H9 (cell line): ENCODE data around the gene LRRC42. TPM values are rescaled to one million over a fixed set of nuclear protein-coding genes. Genes with fewer than 3 reads are reported as not detected.

Source experiments
- DNase-seq: peaks from one replicate; pipeline ENCODE4 v3.0.0-alpha.2; 2017
- H2AFZ ChIP-seq: one replicate; pipeline ENCODE4 v1.6.1; 2013; ENCODE audit warnings: mild to moderate bottlenecking, low read length, control low read depth, moderate library complexity
- H2AK5ac ChIP-seq: 2 replicates; pipeline ENCODE4 v1.6.1; 2013; ENCODE audit warnings: low read length, control low read depth, mixed read lengths; ENCODE audit not compliant: insufficient read length
- H2BK120ac ChIP-seq: one replicate; pipeline ENCODE4 v1.6.1; 2013; ENCODE audit warnings: low read depth, mild to moderate bottlenecking, low read length, control low read depth, inconsistent platforms; ENCODE audit not compliant: poor library complexity, severe bottlenecking
- H2BK12ac ChIP-seq: 2 replicates; pipeline ENCODE4 v1.6.1; 2013; ENCODE audit warnings: low read length, control low read depth, mixed read lengths, low read depth; ENCODE audit not compliant: insufficient read length
- H2BK15ac ChIP-seq: 2 replicates; pipeline ENCODE4 v1.6.1; 2013; ENCODE audit warnings: low read depth, low read length, control low read depth
- H2BK20ac ChIP-seq: one replicate; pipeline ENCODE4 v1.6.1; 2013; ENCODE audit warnings: low read depth, mild to moderate bottlenecking, low read length, control low read depth, inconsistent platforms; ENCODE audit not compliant: poor library complexity, severe bottlenecking
- H2BK5ac ChIP-seq: 2 replicates; pipeline ENCODE4 v1.6.1; 2013; ENCODE audit warnings: low read length, control low read depth, mixed read lengths; ENCODE audit not compliant: insufficient read length
- H3K14ac ChIP-seq: 2 replicates; pipeline ENCODE4 v1.6.1; 2013; ENCODE audit warnings: low read length, control low read depth; ENCODE audit not compliant: insufficient read depth
- H3K18ac ChIP-seq: 2 replicates; pipeline ENCODE4 v1.6.1; 2013; ENCODE audit warnings: low read depth, mild to moderate bottlenecking, mixed read lengths, low read length, control low read depth; ENCODE audit not compliant: insufficient read length
- H3K23ac ChIP-seq: 2 replicates; pipeline ENCODE4 v1.6.1; 2013; ENCODE audit warnings: low read length, control low read depth, mixed read lengths, low read depth; ENCODE audit not compliant: insufficient read length
- H3K23me2 ChIP-seq: 2 replicates; pipeline ENCODE4 v1.6.1; 2013; ENCODE audit warnings: low read depth, mild to moderate bottlenecking, mixed read lengths, low read length, control low read depth; ENCODE audit not compliant: insufficient read length, poor library complexity, severe bottlenecking
- H3K27ac ChIP-seq: 2 replicates; pipeline ENCODE4 v1.5.1; 2013; ENCODE audit warnings: low read length, control low read depth, mixed read lengths, low read depth; ENCODE audit not compliant: insufficient read length
- H3K27me3 ChIP-seq: 2 replicates; pipeline ENCODE4 v1.6.1; 2013; ENCODE audit warnings: low read length, control low read depth, inconsistent platforms; ENCODE audit not compliant: insufficient read depth
- H3K4ac ChIP-seq: 2 replicates; pipeline ENCODE4 v1.6.1; 2013; ENCODE audit warnings: low read depth, mild to moderate bottlenecking, control low read depth, inconsistent platforms, low read length, moderate library complexity
- H3K4me1 ChIP-seq: 2 replicates; pipeline ENCODE4 v1.6.1; 2013; ENCODE audit warnings: low read length, control low read depth, inconsistent platforms; ENCODE audit not compliant: insufficient read depth
- H3K4me2 ChIP-seq: 2 replicates; pipeline ENCODE4 v1.6.1; 2013; ENCODE audit warnings: low read length, control low read depth, mixed read lengths; ENCODE audit not compliant: insufficient read length, insufficient read depth
- H3K56ac ChIP-seq: 2 replicates; pipeline ENCODE4 v1.6.1; 2013; ENCODE audit warnings: low read depth, mild to moderate bottlenecking, mixed read lengths, low read length, control low read depth; ENCODE audit not compliant: insufficient read length
- H3K79me1 ChIP-seq: 2 replicates; pipeline ENCODE4 v1.6.1; 2013; ENCODE audit warnings: low read depth, mild to moderate bottlenecking, moderate library complexity, low read length, control low read depth, inconsistent platforms; ENCODE audit not compliant: insufficient read depth, poor library complexity, severe bottlenecking
- H3K79me2 ChIP-seq: 2 replicates; pipeline ENCODE4 v1.6.1; 2013; ENCODE audit warnings: low read length, control low read depth, inconsistent platforms; ENCODE audit not compliant: insufficient read depth
- H3K9ac ChIP-seq: 2 replicates; pipeline ENCODE4 v1.6.1; 2013; ENCODE audit warnings: low read length, control low read depth, mixed read lengths; ENCODE audit not compliant: insufficient read length; ENCODE audit errors: extremely low read depth
- H3K9me3 ChIP-seq: one replicate; pipeline ENCODE4 v1.6.1; 2013; ENCODE audit warnings: low read depth, low read length, inconsistent platforms; ENCODE audit not compliant: control insufficient read depth
- H3T11ph ChIP-seq: one replicate; pipeline ENCODE4 v1.6.1; 2013; ENCODE audit warnings: mild to moderate bottlenecking, low read length, control low read depth, inconsistent platforms
- H4K20me1 ChIP-seq: one replicate; pipeline ENCODE4 v1.6.1; 2013; ENCODE audit not compliant: control insufficient read depth, insufficient read length, insufficient read depth
- H4K5ac ChIP-seq: 2 replicates; pipeline ENCODE4 v1.6.1; 2013; ENCODE audit warnings: low read depth, mild to moderate bottlenecking, mixed read lengths, low read length, control low read depth; ENCODE audit not compliant: insufficient read length
- H4K8ac ChIP-seq: replicated peaks from 2 replicates; pipeline ENCODE4 v1.6.1; 2013; ENCODE audit warnings: low read length, control low read depth, mixed read lengths, low read depth; ENCODE audit not compliant: insufficient read length
- H4K91ac ChIP-seq: 2 replicates; pipeline ENCODE4 v1.6.1; 2013; ENCODE audit warnings: low read depth, mild to moderate bottlenecking, moderate library complexity, mixed read lengths, low read length, control low read depth; ENCODE audit not compliant: insufficient read length
- H3K27ac Mint-ChIP-seq, 3 experiments: 2 replicates in 2 of 3; 3 replicates in 1 of 3; pipeline ENCODE4 v1.8.0; 2020 to 2021; ENCODE audit warnings: mixed read lengths in 3 of 3, mild to moderate bottlenecking in 1 of 3, moderate library complexity in 1 of 3
- H3K27me3 Mint-ChIP-seq: 2 replicates; pipeline ENCODE4 v1.8.0; 2021; ENCODE audit warnings: low read depth, mild to moderate bottlenecking, moderate library complexity, mixed read lengths
- H3K36me3 Mint-ChIP-seq, 3 experiments: 2 replicates in 2 of 3; 3 replicates in 1 of 3; pipeline ENCODE4 v1.8.0; 2020 to 2021; ENCODE audit warnings: low read depth in 3 of 3, mixed read lengths in 3 of 3; ENCODE audit not compliant: insufficient read depth in 1 of 3
- H3K4me1 Mint-ChIP-seq, 2 experiments: 2 replicates each; pipeline ENCODE4 v1.8.0; 2020; ENCODE audit warnings: mixed read lengths in 2 of 2
- H3K4me3 Mint-ChIP-seq, 2 experiments: 2 replicates in 1 of 2; 3 replicates in 1 of 2; pipeline ENCODE4 v1.8.0; 2020 to 2021; ENCODE audit warnings: mild to moderate bottlenecking in 2 of 2, mixed read lengths in 2 of 2, moderate library complexity in 1 of 2
- H3K9me3 Mint-ChIP-seq, 2 experiments: 2 replicates in 1 of 2; 3 replicates in 1 of 2; pipeline ENCODE4 v1.8.0; 2020; ENCODE audit warnings: mild to moderate bottlenecking in 2 of 2, mixed read lengths in 2 of 2, moderate library complexity in 1 of 2
- WGBS: extraction: QIAGEN DNeasy Blood & Tissue Kit; methylation state at CpG from one replicate; pipeline ENCODE4 v1.1.7; 2013; ENCODE audit warnings: missing lambda C conversion rate, low lambda C conversion rate, mixed read lengths; ENCODE audit not compliant: insufficient read length; ENCODE audit errors: extremely low coverage; 5-methylcytosine and 5-hydroxymethylcytosine counted together
- total RNA-seq: library from RNA; stranded (reverse); gene quantifications from 2 replicates; pipeline ENCODE4 v1.2.1, GENCODE V29; 2021
- TF ChIP-seq, protein P1 (sequence below): fragments of 200-600 bp; sonication (generic); conservative IDR thresholded peaks from 3 replicates; pipeline ENCODE4 v1.8.0; 2021; ENCODE audit warnings: antibody characterized with exemption, mild to moderate bottlenecking

LRRC42 gene
- total RNA-seq, 1 experiment from 2014 or later = 36.3 TPM

- peak overlapping the region; percentile 45 for H2BK20ac ChIP-seq
- H3K79me2 ChIP-seq = no peaks in the 10 kb centered on the region
- no peak overlapping the region for H2BK120ac ChIP-seq
- Mint-ChIP-seq H3K27me3 (no peaks in the 10 kb centered on the region), H3K4me1 (peaks cover 18 to 22% of the 10 kb centered on the region in 2 experiments), H3K36me3 (peaks cover 10 to 36% (median 27%) of the 10 kb centered on the region in 3 experiments), H3K27ac (no peak overlapping the region), H3K9me3 (peaks cover 0 to 5% of the 10 kb centered on the region in 2 experiments; a peak in 2 of 5 replicates), H3K4me3 (no peak overlapping the region)
- H3T11ph ChIP-seq = no peak overlapping the region
- H4K5ac ChIP-seq = no peak overlapping the region
- no peak overlapping the region for H3K18ac ChIP-seq
- H4K91ac ChIP-seq = no peak overlapping the region
- TF ChIP-seq, protein P1, sequence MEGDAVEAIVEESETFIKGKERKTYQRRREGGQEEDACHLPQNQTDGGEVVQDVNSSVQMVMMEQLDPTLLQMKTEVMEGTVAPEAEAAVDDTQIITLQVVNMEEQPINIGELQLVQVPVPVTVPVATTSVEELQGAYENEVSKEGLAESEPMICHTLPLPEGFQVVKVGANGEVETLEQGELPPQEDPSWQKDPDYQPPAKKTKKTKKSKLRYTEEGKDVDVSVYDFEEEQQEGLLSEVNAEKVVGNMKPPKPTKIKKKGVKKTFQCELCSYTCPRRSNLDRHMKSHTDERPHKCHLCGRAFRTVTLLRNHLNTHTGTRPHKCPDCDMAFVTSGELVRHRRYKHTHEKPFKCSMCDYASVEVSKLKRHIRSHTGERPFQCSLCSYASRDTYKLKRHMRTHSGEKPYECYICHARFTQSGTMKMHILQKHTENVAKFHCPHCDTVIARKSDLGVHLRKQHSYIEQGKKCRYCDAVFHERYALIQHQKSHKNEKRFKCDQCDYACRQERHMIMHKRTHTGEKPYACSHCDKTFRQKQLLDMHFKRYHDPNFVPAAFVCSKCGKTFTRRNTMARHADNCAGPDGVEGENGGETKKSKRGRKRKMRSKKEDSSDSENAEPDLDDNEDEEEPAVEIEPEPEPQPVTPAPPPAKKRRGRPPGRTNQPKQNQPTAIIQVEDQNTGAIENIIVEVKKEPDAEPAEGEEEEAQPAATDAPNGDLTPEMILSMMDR = no peak
- H3K4ac ChIP-seq = no peak overlapping the region
- H3K23ac ChIP-seq = no peak overlapping the region
- H3K9ac ChIP-seq = no peak overlapping the region
- no CpG with 5 or more reads among the region's 5 CpGs for WGBS
- no peaks in the 10 kb centered on the region for H3K27me3 ChIP-seq
- H3K79me1 ChIP-seq = no peaks in the 10 kb centered on the region
- no peak overlapping the region for H3K4me2 ChIP-seq
- H2BK12ac ChIP-seq = no peak overlapping the region
- H3K4me1 ChIP-seq = peaks cover 10% of the 10 kb centered on the region; the same call in 1 of the 2 replicates
- H2BK15ac ChIP-seq = no peak overlapping the region
- H3K14ac ChIP-seq = no peak overlapping the region
- H4K20me1 ChIP-seq = no peaks in the 10 kb centered on the region
- H2AK5ac ChIP-seq = no peak overlapping the region
- H3K56ac ChIP-seq = no peak overlapping the region
- DNase-seq = no peak
- H2AFZ ChIP-seq = no peak overlapping the region
- H2BK5ac ChIP-seq = no peak overlapping the region
- no peak overlapping the region for H3K27ac ChIP-seq
- H4K8ac ChIP-seq = no peak overlapping the region
- H3K9me3 ChIP-seq = no peaks in the 10 kb centered on the region
- H3K23me2 ChIP-seq = no peaks in the 10 kb centered on the region
These were observed 27.8 kb upstream of the LRRC42 start for GRCh38 chr1:53918343-53918742.
